K562 (cell line): ENCODE measurements around the gene IRF2. TPM values are rescaled to one million over a fixed set of nuclear protein-coding genes. Genes with fewer than 3 reads are reported as not detected.

Experiments used
- HNRNPLL ChIP-seq: fragments of 200-400 bp; formaldehyde crosslinking; IDR thresholded peaks from 2 replicates; pipeline ENCODE4 v1.6.1; 2017; ENCODE audit warnings: low read length, low read depth, mild to moderate bottlenecking; ENCODE audit not compliant: poor library complexity, severe bottlenecking
- HNRNPUL1 ChIP-seq: fragments of 200-400 bp; formaldehyde crosslinking; IDR thresholded peaks from 2 replicates; pipeline ENCODE4 v1.6.1; 2017; ENCODE audit warnings: low read length
- MAFF ChIP-seq: IDR thresholded peaks from 2 replicates; pipeline ENCODE4 v1.6.1; 2012; ENCODE audit warnings: low read length, improper control_type of control experiment
- NFIC ChIP-seq: fragments of 450-650 bp; IDR thresholded peaks from 2 replicates; pipeline ENCODE4 v1.6.1; 2017; ENCODE audit warnings: mild to moderate bottlenecking, inconsistent platforms
- NRF1 ChIP-seq, 2 experiments: fragments of 450-650 bp; IDR thresholded peaks in 1 of 2; conservative IDR thresholded peaks in 1 of 2; 2 replicates each; pipeline ENCODE4 v1.6.1; 2014; ENCODE audit warnings: mild to moderate bottlenecking in 2 of 2
- TAF9B ChIP-seq: fragments of 450-650 bp; IDR thresholded peaks from 2 replicates; pipeline ENCODE4 v1.6.1; 2018; ENCODE audit warnings: mild to moderate bottlenecking; ENCODE audit not compliant: partially characterized antibody
- TARDBP ChIP-seq: fragments of 450-650 bp; IDR thresholded peaks from 2 replicates; pipeline ENCODE4 v1.6.1; 2016
- polyA plus RNA-seq, 8 experiments: library from polyadenylated mRNA; depleted of rRNA in 4 of 8; stranded (reverse) in 5 of 8; unstranded in 3 of 8; fragments of >200 nt; fragmentation: Nextera tagmentation in 2 of 8; fragmentation: Illumina TruSeq in 1 of 8; extraction: Ambion mirVana in 2 of 8; extraction: Trizol in 1 of 8; gene quantifications; 2 replicates each; pipeline versions ENCODE4 v1.2.1 to v1.2.3, GENCODE V29; 2011 to 2014; ENCODE audit warnings: inconsistent platforms in 1 of 8, missing spikeins in 1 of 8
- total RNA-seq, 7 experiments: library from RNA; depleted of rRNA in 6 of 7; stranded (reverse); fragments of >200 nt in 6 of 7; fragmentation: Illumina TruSeq in 2 of 7; extraction: Trizol in 2 of 7; gene quantifications; 2 replicates each; pipeline versions ENCODE4 v1.2.1 to v1.2.3, GENCODE V29; 2011 to 2021; ENCODE audit warnings: low replicate concordance in 1 of 7
- TF ChIP-seq, protein P1 (sequence below), 3 experiments: fragments of 200-800 bp in 1 of 3; fragments of 250-450 bp in 1 of 3; fragments of 450-650 bp in 1 of 3; sonication (Bioruptor Pico) in 1 of 3; sonication (Bioruptor generic) in 1 of 3; formaldehyde crosslinking in 1 of 3; IDR thresholded peaks; 2 replicates each; pipeline versions ENCODE4 v1.6.1 to v1.8.0; 2016 to 2022; ENCODE audit warnings: mild to moderate bottlenecking in 2 of 3, missing genetic modification characterization in 2 of 3, missing compliant biosample characterization in 1 of 3, moderate library complexity in 1 of 3
- TF ChIP-seq, protein P2 (sequence below): sonication (generic); formaldehyde crosslinking; IDR thresholded peaks from 2 replicates; pipeline ENCODE4 v1.8.1; 2023; ENCODE audit warnings: mild to moderate bottlenecking, missing genetic modification reagents
- TF ChIP-seq, protein P3 (sequence below): fragments of 250-450 bp; sonication (Bioruptor Pico); IDR thresholded peaks from 2 replicates; pipeline ENCODE4 v1.4.0; 2020

IRF2 gene
- total and polyA plus RNA-seq, 9 of the 15 experiments (the other 6 are each of a cell fraction or from before 2014, with no cell fraction given): 7.1 to 17.1 (median 11.3) TPM

DNA sequence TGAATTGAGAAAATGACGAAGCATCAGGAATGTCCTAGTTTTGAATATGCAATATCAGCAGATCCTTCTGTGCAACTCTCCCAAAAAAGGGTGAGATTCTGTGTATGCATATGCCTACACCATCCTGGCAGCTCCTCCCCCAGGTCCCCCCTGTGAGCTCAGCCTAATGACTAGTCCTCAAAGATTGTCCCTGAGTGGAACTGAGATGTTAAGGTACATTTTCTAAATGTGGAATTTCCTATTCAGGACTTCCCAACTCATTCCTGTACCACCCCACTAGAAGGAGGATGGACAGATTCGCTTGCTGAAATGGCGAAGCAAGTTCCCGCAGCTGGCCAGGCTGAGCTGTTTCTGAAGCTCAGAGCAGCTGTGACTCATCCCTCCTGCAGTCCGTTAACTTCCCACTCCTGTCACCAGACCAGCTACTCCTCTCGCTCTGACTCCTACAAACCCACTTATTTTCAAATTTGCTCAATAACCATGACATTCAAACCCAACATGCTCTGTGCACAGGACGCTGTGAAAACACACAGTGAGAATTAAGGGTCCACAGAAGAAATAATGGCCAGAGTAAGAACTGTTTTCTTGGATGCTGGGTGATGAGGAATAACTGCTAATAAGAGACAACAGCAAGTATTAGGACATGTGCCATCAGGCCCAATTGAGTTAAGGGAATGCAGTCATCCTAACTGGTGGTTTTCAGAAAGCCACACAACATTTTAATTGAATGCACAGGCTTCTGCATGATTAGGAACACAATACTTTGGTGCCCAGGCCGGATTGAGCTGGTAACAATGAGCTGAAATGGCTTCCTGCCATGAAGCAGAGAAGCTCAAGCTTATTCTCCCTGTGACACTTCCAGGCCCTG lies 40.0 kb upstream of the IRF2 start (continued):
- TF ChIP-seq, protein P1, sequence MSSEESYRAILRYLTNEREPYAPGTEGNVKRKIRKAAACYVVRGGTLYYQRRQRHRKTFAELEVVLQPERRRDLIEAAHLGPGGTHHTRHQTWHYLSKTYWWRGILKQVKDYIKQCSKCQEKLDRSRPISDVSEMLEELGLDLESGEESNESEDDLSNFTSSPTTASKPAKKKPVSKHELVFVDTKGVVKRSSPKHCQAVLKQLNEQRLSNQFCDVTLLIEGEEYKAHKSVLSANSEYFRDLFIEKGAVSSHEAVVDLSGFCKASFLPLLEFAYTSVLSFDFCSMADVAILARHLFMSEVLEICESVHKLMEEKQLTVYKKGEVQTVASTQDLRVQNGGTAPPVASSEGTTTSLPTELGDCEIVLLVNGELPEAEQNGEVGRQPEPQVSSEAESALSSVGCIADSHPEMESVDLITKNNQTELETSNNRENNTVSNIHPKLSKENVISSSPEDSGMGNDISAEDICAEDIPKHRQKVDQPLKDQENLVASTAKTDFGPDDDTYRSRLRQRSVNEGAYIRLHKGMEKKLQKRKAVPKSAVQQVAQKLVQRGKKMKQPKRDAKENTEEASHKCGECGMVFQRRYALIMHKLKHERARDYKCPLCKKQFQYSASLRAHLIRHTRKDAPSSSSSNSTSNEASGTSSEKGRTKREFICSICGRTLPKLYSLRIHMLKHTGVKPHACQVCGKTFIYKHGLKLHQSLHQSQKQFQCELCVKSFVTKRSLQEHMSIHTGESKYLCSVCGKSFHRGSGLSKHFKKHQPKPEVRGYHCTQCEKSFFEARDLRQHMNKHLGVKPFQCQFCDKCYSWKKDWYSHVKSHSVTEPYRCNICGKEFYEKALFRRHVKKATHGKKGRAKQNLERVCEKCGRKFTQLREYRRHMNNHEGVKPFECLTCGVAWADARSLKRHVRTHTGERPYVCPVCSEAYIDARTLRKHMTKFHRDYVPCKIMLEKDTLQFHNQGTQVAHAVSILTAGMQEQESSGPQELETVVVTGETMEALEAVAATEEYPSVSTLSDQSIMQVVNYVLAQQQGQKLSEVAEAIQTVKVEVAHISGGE (CRISPR knock-in tag; IDR thresholded peaks at IDR 0.05): no peak
- peak; percentile 76 for TF ChIP-seq MAFF
- TF ChIP-seq NRF1 (conservative IDR thresholded peaks at IDR 0.05 in 1 of 2, IDR thresholded peaks at IDR 0.05 in 1 of 2): peak in 1 of 2 experiments; percentile 18; a peak in 2 of 4 replicates
- TF ChIP-seq HNRNPUL1: no peak
- no peak for TF ChIP-seq TAF9B
- TF ChIP-seq, protein P2, sequence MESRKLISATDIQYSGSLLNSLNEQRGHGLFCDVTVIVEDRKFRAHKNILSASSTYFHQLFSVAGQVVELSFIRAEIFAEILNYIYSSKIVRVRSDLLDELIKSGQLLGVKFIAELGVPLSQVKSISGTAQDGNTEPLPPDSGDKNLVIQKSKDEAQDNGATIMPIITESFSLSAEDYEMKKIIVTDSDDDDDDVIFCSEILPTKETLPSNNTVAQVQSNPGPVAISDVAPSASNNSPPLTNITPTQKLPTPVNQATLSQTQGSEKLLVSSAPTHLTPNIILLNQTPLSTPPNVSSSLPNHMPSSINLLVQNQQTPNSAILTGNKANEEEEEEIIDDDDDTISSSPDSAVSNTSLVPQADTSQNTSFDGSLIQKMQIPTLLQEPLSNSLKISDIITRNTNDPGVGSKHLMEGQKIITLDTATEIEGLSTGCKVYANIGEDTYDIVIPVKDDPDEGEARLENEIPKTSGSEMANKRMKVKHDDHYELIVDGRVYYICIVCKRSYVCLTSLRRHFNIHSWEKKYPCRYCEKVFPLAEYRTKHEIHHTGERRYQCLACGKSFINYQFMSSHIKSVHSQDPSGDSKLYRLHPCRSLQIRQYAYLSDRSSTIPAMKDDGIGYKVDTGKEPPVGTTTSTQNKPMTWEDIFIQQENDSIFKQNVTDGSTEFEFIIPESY (CRISPR knock-in tag): no peak
- no peak for TF ChIP-seq HNRNPLL
- no peak for TF ChIP-seq TARDBP
- TF ChIP-seq NFIC: no peak
- TF ChIP-seq, protein P3, sequence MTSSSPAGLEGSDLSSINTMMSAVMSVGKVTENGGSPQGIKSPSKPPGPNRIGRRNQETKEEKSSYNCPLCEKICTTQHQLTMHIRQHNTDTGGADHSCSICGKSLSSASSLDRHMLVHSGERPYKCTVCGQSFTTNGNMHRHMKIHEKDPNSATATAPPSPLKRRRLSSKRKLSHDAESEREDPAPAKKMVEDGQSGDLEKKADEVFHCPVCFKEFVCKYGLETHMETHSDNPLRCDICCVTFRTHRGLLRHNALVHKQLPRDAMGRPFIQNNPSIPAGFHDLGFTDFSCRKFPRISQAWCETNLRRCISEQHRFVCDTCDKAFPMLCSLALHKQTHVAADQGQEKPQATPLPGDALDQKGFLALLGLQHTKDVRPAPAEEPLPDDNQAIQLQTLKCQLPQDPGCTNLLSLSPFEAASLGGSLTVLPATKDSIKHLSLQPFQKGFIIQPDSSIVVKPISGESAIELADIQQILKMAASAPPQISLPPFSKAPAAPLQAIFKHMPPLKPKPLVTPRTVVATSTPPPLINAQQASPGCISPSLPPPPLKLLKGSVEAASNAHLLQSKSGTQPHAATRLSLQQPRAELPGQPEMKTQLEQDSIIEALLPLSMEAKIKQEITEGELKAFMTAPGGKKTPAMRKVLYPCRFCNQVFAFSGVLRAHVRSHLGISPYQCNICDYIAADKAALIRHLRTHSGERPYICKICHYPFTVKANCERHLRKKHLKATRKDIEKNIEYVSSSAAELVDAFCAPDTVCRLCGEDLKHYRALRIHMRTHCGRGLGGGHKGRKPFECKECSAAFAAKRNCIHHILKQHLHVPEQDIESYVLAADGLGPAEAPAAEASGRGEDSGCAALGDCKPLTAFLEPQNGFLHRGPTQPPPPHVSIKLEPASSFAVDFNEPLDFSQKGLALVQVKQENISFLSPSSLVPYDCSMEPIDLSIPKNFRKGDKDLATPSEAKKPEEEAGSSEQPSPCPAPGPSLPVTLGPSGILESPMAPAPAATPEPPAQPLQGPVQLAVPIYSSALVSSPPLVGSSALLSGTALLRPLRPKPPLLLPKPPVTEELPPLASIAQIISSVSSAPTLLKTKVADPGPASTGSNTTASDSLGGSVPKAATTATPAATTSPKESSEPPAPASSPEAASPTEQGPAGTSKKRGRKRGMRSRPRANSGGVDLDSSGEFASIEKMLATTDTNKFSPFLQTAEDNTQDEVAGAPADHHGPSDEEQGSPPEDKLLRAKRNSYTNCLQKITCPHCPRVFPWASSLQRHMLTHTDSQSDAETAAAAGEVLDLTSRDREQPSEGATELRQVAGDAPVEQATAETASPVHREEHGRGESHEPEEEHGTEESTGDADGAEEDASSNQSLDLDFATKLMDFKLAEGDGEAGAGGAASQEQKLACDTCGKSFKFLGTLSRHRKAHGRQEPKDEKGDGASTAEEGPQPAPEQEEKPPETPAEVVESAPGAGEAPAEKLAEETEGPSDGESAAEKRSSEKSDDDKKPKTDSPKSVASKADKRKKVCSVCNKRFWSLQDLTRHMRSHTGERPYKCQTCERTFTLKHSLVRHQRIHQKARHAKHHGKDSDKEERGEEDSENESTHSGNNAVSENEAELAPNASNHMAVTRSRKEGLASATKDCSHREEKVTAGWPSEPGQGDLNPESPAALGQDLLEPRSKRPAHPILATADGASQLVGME (CRISPR knock-in tag): no peak
